ENCODE results near the gene TMEM41A.
"Not testable (repeated sequence)": the region's sequence is repeated elsewhere in the genome, so short reads cannot be mapped to it uniquely, and the experiment has no call there.

Gene TMEM41A

DNA sequence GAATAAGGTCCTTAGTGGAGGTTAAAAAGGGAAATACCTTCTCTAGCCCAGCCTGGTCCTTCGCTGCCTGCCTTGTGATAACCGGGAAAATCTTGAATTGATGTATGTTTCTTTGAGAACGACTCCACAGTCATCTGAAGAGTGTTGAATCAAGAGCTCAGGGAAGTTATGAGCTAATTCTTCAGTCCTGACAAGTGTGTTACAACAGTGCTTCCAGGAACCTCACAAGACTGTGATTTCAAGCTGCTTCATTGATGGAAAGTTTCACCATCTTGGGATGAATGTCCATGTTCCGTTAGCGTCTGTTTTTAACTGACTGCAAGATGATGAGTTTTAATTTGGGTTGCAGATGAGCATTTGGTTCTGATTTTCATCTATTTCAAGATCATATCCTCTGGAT lies 12.4 kb downstream of the TMEM41A start:
- DNase-seq = no peak

DNA sequence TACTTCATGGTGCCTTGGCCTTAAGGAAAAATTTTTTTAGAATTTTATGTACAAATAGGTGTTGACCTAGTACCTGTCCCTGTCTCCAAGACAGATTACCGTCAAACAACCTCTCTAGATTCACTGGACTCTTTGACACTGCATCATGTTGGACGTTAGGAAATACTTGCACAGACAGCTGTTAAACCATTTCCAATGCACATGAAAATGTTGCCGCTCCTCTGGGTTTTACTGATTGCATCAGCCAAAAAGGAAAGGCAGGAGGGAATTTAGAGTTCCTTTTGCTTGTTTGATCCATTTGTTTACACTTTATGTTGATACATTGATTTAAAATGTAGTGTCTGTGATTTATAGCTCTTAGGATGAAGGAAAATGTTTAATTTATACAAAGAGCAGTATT lies 14.5 kb downstream of the TMEM41A start:
- DNase-seq = no peak

DNA sequence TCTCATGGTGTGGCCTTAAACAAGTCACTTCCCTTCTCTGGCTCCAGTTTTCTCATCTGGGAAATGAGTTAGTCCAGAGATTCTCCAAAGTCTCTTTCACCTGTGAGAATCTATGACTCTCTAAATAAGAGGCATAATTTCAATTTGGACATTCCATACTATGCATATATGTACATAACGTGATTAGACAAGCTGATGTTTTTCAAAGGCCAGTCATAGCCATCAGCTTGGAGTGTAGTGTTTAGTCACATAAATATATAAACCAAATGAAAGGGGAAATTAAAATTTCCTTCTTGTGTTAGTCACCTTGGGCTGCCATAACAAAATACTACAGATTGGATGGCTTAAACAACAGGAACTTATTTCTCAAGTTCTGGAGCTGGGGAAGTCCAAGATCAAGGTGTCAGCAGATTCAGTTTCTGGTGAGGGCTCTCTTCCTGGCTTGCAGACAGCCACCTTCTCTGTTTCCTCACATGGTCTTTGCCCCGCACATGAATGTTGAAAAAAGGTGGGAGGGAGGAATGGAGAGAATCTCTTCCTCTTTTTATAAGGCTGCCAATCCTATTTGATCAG lies 19.4 kb downstream of the TMEM41A start:
- no peak for DNase-seq

DNA sequence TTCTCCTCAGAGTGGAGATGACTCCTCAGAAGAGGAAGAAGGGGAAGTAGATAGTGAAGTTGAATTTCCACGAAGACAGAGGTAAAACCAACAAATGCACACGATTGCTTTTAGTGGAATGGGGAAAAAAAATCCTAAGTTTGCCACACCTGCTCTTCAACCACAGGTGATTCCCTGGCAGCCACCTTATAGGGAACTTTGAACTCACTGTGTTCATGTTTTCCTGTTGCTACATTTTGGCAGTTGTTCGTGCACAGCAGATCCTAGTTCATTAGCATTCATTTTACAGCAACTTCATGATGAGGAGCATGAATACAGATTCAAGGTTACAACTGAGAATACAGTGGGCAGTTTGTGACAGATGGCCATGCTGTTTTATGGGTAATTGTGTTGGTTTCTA lies 21.5 kb downstream of the TMEM41A start:
- no peak for DNase-seq

DNA sequence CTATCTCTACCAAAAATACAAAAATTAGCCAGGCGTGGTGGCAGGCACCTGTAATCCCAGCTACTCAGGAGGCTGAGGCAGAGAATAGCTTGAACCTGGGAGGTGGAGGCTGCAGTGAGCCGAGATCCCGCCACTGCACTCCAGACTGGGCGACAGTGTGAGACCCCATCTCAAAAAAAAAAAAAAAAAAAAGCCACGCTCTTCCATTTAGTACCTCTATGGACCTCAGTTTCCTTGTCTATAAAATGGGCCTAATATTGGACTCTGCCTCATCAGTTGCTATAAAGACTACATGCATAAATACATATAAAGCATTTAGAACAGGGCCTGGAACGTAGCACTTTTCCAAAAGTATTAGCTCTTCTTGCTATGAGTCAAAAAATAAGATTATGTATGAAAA lies 23.9 kb downstream of the TMEM41A start:
- DNase-seq = not testable (repeated sequence)

DNA sequence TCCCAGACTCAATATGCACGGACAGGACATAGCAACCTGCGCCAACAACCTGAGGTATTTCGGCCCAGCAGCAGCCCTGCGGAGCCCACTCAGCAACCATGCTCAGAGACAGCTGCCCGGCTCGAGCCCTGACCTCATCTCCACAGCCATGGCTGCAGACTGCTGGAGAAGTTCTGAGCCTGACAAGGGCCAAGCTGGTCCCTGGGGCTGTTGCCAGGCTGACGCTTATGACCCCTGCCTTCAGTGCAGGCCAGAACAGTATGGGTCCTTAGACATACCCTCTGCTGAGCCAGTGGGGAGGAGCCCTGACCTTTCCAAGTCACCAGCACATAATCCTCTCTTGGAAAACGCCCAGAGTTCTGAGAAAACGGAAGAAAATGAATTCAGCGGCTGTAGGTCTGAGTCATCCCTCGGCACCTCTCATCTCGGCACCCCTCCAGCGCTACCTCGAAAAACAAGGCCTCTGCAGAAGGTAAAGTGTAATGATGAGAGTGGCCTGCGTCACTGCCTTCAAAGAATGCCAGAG lies 25.5 kb downstream of the TMEM41A start:
- DNase-seq = no peak

- no peak for DNase-seq
These were observed 28.5 kb downstream of the TMEM41A start for GRCh38 chr3:185470323-185470722.

GRCh38 chr3:185469542-185469941 lies 29.3 kb downstream of the TMEM41A start:
- DNase-seq = no peak

- not testable (repeated sequence) for DNase-seq
These were observed 32.7 kb downstream of the TMEM41A start for GRCh38 chr3:185466123-185466522.

DNA sequence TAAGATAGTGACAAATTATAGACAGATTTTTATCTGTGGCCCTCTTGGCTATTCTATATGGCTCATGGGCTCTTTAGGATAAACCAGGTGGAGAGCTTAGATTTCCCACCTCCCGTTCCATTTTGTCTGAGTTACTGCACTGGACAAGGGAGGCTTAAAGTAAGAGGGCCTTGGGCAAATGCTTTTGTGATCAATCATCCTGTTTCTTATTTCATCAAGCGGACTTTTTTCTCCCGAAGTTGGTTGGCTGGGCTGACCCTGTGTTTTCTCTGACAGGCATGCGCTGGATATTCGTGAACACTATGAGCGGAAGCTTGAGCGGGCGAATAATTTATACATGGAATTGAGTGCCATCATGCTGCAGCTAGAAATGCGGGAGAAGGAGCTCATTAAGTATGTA lies 33.4 kb downstream of the TMEM41A start:
- DNase-seq = no peak

DNA sequence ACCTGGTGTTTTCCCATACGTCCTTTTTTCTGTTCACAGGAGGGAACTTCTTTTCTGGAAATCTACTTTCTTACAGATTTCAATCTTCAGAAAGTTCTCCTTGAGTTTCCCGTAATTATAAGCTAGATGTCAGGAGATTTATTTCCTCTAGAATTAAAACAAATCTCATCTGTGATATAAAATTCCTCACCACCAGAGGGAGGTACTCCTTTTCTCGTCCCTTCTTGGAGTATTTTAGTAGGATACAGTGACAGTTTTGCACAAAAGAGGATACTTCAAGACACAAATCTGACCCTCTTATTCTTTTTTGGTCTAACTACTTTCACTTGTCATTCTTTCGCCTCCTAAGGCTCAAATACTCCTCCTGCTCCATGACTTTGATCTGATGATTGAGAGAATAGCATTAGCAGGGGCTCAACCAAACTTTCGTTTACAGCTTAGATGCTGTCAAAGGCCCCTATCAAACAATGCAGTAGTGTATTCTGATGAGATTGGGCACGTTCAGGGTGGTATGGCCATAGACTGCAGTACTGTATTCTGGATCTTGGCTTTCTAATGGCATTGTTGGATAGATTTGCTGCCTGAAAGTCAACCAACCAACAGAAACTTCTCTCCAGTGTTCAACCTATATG lies 38.0 kb downstream of the TMEM41A start:
- DNase-seq = no peak

DNA sequence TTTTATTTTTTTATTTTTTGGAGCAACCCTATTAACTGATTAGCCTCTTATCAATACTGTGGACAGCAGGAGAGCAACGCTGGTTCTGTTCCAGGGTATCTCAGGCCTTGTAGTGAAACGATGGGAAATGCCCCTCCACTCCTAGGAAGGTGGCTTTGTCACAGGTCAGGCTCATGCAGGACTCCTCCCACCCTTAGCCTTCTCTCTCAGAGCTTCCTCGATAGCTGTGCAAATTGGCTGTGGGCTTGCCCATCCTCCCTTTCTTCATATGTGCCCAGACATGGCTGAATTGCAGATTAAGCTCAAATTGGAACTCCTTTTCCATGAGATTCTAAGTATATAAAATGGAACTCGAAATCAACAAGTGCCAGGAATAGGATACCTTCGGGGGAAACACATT lies 38.5 kb downstream of the TMEM41A start:
- DNase-seq = no peak

- no peak for DNase-seq
These were observed 41.5 kb downstream of the TMEM41A start for GRCh38 chr3:185457376-185457775.

DNA sequence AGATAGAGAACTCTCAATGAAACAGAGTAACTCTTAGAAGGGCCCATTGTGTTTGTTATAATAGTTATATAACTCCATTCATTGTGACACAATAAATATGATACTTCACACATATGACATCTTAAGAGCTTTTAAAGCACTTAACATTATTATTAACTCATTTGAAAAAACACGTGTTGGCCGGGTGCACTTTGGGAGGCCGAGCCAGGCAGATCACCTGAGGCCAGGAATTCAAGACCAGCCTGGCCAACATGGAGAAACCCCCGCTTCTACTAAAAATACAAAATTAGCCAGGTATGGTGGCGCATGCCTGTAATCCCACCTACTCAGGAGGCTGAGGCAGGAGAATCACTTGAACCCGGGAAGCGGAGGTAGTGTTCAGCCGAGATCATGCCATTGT lies 47.4 kb downstream of the TMEM41A start:
- DNase-seq = not testable (repeated sequence)

DNA sequence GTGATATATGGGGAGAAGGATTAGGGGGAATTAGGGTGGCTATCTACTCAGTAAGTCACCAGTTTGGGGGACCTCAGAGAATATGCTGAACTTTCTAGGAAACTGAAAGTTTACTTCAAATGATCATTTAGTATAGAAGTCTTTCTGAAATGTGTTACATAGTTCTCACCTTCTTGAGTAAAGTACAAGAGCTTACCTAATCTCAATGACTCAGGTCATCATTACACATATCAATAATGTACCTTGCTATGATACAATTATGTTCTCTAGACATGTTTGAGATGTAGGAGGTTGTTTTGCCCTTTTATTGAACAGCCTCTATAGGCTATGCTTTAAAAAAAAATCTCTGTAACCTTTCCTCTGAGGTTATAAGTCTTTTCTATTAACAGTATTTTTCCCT lies 50.7 kb downstream of the TMEM41A start:
- no peak for DNase-seq

GRCh38 chr3:185444329-185444728 lies 54.5 kb downstream of the TMEM41A start:
- no peak for DNase-seq

- DNase-seq = no peak
These were observed 56.8 kb downstream of the TMEM41A start for GRCh38 chr3:185442031-185442430.

DNA sequence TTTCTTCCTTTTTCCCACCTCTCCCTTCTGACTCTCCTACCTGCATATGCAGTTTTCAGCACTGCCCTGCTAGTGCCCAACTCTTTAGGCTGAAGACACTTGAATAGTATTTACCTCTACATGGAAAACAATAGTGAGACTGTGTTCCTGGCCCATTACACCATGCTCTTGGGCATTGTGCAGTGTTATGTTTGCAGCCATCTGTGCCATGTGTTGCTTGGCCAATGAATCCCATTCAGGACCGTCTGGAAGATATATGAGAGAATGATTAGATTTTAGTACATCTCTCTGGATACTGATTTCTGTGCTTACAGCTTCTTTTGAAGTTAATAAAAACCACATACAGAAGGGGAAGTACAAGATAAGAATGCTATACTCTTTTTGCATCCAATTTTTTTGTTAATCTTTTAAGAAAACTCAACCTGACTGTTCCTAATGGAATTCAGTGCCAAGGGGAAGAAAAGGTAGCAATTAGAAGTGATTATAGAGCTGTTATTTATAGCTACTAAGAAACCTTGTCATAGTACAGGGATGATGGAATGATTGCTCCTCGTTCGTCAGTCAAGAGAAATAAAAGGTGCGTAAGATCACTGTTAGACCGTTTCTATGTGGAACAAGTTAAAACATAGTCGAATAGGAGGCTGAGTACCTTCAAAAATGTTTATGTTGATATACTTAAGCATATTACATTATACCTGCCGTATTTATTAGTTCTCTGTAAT lies 58.9 kb downstream of the TMEM41A start:
- no peak for DNase-seq

Data from T-helper 1 cell (primary cell).